NCI-H82 treated with DMSO at 0.1 percent for 48 hours (cell line): Measurements from ENCODE around the gene C1orf116.

ENCODE experiments used
- DNase-seq: peaks from one replicate; lab custom pipeline; 2025; ENCODE audit not compliant: unreplicated experiment; lab: John Stamatoyannopoulos, UW

Gene C1orf116

DNA sequence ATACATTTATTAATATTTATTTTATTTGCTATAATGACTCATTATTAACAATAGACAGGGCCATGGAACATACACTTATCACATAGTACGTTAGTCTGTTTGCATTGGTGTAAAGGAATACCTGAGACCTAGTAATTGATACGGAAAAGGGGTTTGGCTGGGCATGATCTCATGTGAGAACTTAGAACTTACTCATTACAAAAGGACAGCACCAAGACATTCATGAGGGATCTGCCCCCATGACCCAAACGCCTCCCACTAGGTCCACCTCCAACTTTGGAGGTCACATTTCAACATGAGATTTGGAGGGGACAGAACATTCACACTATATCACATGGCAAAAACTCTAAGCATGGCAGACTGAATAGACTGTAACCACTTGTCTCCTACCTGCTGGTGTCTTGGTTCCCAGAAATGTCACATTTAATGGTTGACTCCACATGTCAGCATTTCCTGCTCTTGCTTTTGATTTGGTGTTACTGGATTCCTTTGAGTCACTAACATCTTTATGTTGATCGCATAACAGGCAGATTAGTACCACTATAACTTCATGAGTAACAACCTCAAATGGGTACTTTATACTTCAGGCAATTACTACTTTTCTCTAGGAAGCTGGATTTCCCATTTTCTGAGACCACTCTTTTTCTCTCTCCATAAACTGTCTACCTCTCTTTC lies 3.5 kb upstream of the C1orf116 start:
- DNase-seq, result no peak

DNA sequence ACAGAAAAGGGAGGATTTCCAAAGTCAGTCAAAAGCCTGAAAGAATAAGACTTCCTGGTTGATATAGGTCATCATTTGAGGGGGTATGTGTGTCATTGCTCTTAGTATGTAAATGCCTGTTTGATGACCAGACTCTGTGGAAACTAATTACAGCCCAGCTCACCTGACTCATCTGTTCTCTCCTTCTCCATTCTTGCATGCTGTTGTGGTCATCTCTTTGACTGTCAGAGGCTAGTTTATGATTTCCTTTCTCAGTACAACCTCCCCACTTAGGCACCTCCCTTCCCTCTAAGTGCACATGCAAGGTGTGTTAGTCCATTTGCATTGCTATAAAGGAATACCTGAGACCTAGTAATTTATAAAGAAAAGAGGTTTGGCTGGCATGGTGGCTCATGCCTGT lies 2.4 kb upstream of the C1orf116 start:
- DNase-seq, result no peak

GRCh38 chr1:207034208-207034607 lies 1.7 kb upstream of the C1orf116 start:
- no peak for DNase-seq

- no peak for DNase-seq
Observed at GRCh38 chr1:207033302-207033701, 746 bp upstream of the C1orf116 start.

GRCh38 chr1:207031632-207032264 lies 808 bp downstream of the C1orf116 start:
- no peak for DNase-seq

GRCh38 chr1:207031016-207031415 lies 1.5 kb downstream of the C1orf116 start:
- no peak for DNase-seq

DNA sequence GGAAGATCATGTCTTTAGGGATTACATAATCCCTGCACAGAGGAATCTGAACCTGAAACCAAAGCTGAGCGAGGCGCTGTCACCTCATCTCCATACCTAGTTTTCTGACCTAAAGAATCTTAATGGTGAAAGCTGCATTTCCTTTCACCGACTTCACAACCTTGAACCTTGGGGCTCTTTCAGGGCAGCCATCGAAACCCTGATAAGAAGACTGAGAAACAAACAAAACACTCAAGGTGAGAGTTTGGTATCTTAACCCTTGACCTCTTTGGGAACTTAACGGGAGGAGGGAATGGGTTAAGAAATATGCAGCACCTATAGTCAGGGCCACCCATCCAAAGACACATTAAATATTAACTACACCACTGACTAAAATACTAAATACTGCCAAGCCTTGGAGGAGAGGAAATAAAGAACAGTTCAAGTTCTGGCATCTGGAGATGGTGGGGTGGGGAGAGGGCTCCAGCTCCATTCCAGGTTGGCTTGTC lies 2.0 kb downstream of the C1orf116 start:
- DNase-seq, result no peak

- DNase-seq, result no peak
Observed at GRCh38 chr1:207029701-207030521, 2.6 kb downstream of the C1orf116 start.

DNA sequence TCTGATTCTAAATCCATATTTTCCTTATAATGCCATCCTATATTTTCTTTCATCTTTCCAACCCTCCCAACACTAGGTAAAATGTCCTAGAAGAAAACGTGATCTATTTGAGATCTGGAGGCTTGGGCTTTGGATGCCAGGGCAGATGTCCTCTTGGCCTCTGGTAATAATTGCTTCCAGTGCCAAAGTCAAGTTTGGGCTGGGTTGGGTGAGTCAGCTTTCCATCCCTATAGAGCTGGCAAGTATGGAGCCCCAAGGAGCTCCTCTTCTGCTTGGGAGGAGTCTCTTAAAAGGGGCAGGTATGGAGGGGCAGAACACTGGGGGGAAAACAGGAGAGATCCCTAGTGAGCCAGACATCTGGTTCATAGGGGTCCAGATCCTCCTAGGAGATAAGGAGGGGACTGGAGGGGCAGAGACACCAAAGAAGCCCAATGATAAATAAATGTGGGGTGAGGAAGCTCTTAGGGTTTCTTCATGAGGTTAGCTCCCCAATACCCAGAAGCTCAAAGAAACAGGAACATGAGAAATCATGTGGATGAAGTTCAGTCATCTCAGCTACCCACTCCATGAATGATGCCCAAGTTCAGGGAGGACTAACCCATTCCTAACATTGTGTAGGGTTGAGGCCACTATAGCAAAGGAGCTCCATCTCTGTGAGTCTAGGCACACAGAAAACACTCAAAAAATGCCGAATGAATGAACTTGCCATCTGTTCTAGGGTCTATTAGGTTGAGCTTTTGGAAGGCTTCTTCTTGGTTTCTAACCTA lies 3.5 kb downstream of the C1orf116 start:
- no peak for DNase-seq

GRCh38 chr1:207027921-207028320 lies 4.6 kb downstream of the C1orf116 start:
- DNase-seq, result no peak

GRCh38 chr1:207027206-207027777 lies 5.3 kb downstream of the C1orf116 start:
- DNase-seq, result no peak

GRCh38 chr1:207026104-207026534 lies 6.4 kb downstream of the C1orf116 start:
- DNase-seq, result no peak

DNA sequence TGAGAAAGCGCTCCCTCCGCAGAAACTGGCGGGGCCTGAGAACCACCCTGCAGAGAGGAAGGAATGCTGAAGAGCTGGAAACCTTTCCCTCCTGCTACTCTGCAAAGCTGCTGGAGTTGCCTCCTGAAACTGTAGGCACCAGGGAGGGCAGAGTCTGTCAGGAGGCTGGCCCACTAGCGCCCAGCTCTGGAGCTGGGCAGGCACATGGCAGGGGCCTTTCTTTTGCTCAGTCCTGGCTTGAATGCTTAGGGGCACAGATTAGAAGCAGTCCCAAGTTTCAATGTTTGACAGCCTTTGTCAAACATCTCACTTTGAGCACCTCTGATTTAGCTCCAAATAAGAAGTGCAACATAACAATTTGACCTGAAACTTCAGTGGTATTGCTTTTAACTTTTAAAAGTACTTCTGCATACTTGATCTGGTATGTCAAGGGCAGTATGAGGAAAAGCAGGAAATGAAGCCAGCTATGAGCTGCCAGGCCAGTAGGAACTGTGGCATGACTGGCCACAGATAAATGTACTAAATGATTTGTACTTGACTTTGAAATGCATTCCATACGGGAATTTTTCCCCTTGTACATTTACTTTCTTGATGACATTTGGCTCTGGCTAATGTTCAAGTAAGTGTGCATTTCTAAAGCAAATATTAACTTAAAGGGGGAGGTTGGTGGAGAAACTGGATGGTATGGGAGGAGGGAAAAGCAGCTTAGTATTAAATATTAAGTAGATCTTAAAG lies 7.2 kb downstream of the C1orf116 start:
- no peak for DNase-seq

DNA sequence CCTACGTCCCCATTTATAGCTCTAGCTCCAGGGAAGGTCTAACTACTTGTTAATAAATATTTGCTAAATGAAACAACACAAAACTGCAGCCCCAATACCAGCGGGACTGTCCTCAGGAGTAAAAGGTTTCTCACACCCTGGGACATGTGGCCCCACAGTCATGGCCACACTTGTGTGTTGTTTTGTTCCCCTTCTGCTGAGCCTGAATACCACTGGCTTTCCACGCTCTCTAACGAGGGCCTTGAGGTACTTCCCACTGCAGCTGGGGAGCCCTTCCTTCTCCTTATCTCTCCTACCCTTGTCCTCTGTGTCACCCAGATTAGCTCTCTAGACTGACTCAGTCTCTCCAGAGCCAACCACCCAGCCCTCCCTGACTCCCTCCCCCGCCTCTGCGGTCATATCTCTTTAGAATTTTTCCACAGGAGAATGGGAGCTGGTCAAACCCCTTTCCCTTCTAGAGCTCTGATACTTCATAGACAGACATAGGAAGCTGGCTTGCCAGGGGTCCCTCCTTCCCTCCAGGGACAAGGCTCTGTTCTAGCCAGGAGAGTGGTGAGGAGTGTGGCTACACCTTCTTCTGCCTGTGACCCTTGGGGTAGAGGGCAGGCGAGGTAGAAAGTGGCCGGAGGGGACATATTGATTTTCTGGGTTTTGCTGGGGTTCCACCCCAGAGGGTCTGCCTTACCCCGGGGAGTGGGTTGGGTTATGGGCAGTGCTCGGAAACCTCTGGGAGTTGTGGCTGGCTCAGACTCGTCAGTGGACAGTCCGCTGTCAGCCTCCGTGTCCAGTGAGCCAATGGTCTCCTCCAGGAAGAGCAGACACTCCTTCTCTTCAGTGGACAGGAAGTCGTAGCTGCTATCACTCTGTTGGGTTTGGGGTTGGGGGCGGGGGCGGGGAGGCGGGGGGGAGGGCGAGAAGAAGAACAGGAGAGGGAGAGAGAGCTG lies 8.1 kb downstream of the C1orf116 start:
- DNase-seq, result no peak

DNA sequence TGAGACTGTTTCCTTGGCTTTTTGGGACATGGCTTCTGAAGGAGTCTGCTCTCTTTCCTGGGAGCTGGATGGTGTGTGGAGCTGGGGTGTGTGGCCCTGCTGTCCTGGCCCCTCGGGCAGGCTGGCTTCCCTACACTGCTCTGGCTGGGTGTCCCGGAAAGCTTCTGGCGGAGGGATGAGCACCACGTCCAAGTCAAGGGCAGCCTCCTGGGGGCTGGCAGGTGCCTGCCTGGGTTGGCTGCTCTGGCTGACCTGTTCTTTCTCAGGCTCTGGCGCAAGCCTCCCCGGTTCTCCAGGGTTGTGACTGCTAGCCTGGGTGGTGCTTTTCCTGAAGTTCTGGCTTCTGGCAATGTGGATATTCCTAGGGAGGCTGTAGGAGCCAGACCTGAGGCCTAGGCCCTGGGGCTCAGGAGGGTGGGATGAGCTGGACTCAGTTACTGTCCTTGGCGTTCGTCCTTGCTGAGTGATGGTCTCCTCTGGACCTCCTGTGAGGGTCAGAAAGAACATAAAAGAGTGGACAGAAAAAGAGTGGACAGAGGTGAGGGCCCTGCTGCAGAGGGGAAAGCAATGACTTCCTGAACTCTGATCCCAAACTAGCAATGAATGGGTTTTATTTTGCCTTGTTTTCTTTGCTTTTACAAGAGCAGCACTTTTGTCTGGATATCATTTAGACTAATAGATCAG lies 9.4 kb downstream of the C1orf116 start:
- DNase-seq, result no peak

DNA sequence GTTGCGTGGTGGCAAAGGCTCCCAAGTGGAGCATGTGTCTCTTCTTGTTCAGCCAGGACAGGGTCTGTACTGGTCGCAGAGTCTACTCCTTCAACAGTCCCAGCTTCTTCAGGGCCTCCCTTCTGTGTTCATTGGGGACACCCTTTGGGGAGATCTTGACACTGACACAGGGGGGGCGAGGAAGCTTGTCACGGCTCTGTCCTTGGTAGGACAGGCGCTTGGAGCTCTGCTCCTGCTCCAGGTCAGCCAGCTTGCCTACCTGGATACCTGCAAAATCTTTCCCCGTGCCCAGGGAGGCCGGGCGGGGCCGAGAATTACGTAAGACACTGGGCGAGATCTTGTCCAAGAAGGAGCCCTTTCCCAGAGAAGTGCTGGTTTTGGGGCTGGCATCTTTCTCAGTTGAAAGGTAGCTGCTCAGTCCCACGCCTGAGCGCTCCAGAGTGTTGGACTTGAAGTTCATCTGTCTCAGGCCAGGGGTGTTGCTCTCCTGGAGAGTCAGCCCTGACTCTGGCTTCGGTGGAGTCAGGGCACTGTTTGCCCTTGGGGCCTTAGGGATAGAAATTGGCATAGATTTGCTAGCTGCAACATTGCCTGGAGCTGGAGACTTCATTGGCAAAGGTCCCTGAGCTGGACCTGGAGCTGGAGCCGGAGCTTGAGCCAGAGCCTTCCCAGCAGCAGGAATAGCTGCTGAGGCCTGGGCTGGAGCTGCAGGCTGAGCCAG lies 10.5 kb downstream of the C1orf116 start:
- DNase-seq, result no peak

- DNase-seq, result no peak
Observed at GRCh38 chr1:207021139-207021861, 11.3 kb downstream of the C1orf116 start.
